GM18873 (cell line): ENCODE data around the gene PYY.

Source experiments
- ATAC-seq: cut with Tn5 transposase; IDR thresholded peaks from one replicate; pipeline ENCODE4 v1.9.1; 2021; ENCODE audit warnings: mild to moderate bottlenecking, moderate library complexity, moderate number of reproducible peaks; ENCODE audit not compliant: unreplicated experiment, low FRiP score

Gene PYY

DNA sequence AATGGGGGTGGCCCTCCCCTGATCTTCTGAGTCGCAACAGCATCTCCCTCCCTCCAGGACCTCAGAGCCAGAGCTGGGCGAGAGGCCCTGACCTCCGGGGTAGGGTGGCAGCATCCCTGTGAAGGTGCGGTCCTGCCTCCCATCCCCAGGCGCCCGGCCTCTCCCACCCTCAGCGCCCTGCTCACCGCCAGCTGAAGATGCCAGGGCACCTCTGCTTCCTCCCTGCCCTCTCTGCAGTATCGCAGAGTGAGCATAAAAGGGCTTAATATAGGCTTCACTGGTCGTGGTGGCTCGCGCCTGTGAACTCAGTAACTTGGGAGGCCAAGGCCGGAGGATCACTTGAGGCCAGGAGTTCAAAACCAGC is 35.7 kb downstream of the PYY start:
- ATAC-seq, result no peak

DNA sequence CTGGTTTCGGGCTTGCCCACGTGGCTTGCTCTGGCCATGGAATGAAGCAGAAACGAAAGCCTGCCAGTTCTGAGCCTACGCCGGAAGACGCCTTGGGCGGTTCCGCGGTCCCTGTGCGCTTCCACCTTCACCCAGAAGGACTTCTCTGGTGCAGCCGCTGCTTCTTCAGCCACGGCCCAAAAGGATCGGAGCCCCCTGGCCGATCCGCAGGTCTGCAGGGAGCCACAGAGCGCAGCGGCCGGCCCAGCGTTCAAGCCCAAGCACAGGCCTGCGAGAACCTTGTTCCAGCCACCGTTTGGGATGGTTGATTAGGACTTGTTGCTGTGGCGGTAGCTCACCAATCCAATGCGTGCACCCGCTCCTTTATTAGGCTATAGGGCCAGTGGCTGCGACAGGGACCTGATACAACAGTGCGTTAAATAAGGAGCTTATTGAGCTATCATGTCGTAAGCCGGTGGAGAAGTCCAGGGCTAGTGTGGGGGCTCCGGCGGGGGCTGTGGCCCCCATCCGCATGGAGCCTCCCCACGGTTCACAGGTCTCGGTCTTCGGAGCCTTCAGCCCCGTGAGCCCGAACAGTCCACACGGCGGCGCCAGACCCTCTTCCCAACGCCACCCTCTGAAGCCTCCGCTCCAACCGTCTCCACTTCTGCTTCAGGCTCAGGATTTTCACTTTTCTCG is 36.3 kb downstream of the PYY start:
- ATAC-seq, result no peak

- ATAC-seq, result no peak
These were observed 36.8 kb downstream of the PYY start for GRCh38 chr17:43917016-43917347.

GRCh38 chr17:43916385-43916784 is 37.4 kb downstream of the PYY start:
- no peak for ATAC-seq

DNA sequence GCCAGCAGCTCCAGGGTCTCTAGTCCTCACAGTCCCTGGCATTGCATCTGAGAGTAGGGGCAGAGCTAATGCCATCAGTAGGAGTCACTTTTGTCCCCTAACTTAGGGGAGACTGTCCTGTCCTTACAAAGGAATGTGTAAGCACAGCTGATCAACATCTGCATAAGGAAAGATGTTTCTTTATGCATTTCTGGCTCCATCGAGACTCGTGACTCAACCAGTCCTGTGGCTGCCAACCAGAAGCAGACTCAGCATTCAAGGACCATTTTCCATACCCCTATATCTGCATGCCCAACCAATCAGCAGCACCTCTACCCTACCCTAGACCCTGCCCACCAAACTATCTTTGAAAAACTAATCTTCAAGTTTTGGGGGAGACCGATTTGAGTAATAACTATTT is 38.2 kb downstream of the PYY start:
- ATAC-seq, result no peak

DNA sequence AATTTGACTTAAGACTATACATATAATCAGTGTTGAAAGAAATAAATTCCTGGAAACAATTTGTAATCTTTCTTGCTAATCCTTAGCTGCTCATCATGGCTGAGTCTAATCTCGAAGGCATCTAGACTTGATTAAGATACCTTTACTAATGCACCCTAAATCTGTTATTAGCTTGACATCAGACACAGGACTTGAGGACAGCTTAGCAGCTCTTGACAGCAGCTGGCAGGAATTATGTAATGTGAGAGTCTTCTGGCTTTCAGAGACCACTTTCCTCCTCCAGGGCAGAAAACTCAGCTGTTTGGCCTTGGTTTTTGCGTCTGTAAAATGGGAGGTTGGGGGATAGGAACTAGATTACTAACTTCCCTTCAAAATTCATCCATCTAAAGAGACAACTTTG is 39.3 kb downstream of the PYY start:
- ATAC-seq, result no peak

DNA sequence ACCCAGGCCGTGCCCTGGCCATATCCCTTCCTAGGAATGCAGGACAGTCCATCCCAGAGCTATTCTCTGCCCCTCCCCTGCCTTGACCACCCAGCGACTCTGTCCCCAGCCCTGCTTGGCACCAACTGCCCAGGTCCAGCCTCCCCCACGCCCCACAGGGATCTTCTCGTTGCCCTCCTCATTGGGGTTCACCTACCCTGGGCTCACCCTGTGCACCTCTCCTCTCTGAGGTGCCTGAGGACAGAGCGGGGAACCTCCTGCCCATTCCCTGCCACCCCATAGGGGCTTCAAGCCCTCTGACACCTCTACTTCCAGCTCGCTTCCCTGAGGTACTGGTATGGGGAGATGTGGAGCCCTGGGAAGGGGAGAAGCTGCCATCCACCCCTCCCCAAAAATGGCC is 40.2 kb downstream of the PYY start:
- no peak for ATAC-seq

DNA sequence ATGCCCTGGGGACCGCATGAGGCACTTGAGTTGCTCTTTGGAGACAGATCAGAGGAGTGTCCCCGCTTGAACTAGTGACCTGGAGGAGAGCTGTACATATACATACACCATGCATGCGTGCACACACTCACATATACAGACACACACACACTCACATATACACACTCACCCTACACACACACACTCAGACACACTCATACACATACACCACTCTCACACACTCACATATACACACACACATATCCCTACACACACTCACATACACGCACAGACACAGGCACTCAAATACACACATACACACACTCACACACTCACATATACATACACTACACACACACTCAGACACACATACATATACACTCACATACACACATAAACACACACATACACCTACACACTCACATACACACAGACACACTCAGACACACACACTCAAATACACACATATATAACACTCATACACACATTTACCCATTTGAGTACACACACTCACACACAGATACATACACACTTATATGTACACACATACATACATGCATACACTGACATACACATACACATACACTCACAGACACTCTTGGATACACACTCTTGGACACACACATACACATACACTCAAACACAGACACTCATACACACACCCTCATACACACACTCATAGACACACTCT is 41.0 kb downstream of the PYY start:
- ATAC-seq, result no peak

GRCh38 chr17:43911904-43912303 is 41.8 kb downstream of the PYY start:
- no peak for ATAC-seq

- ATAC-seq, result no peak
These were observed 44.1 kb downstream of the PYY start for GRCh38 chr17:43909537-43910231.

DNA sequence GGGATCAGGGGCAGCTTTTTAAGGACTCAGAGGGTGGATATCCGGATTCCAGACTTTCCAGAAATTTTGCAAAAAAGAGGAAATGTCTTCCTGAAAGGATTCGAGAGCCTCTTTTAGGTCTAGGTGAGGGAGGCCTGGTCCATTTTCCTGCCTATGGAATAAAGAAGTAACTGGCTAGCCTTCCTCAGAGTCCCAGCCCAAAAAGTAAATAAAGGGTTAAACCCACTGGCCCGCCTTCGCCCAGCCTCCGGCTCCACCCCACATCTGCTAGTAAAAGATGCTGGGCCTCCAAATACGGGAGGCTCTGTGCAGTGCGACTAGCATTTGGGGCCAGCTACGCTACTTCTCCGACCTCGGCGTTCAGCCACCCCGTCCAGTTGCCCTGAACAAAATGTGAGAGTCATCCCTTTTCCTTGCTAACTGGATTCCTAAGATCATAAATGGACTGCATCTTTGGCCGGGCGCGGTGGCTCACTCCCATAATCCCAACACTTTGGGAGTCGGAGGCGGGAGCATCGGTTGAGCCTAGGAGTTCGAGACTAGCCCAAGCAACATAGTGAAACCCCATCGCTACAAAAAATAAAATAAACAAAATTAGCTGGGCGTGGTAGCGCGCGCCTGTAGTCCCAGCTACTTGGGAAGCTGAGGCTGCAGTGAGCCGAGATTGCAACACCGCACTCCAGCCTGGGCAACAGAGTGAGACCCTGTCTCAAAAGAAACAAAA is 45.6 kb downstream of the PYY start:
- no peak for ATAC-seq

DNA sequence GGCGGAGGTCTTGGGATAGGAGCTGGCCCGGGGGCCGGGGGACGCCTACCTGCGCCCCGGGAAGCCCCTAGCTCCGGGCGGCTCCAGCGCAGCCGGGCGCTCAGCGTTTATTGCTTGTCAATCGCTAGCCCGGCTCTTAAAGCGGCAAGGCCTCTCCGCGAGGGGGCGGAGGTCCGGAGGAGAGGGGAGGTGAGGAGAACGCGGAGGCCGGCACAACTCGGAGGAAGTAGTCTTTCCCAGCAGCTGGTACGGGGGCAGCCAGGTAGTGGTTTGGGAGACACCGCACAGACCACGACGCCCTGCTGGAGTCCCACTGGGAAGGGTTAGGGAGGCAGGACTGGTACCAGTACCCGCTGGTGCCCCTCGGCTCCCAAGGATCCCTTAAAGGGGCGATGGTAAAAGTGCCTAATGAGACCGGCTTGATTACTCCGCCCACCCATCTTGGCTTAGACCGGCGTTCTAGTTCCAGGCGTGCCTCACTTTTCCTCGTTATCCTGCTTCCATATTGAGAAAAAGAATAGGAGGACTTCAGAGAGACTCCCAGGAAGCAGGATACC is 46.2 kb downstream of the PYY start, which contains the start of gene MPP2:
MPP2 (minus strand) TSS at position 112 of the 557 bp plus-strand sequence. CDS start 3,076 bp downstream, outside the sequence.
- ATAC-seq, result no peak

- ATAC-seq, result no peak
These were observed 46.8 kb downstream of the PYY start for GRCh38 chr17:43906951-43907424.

DNA sequence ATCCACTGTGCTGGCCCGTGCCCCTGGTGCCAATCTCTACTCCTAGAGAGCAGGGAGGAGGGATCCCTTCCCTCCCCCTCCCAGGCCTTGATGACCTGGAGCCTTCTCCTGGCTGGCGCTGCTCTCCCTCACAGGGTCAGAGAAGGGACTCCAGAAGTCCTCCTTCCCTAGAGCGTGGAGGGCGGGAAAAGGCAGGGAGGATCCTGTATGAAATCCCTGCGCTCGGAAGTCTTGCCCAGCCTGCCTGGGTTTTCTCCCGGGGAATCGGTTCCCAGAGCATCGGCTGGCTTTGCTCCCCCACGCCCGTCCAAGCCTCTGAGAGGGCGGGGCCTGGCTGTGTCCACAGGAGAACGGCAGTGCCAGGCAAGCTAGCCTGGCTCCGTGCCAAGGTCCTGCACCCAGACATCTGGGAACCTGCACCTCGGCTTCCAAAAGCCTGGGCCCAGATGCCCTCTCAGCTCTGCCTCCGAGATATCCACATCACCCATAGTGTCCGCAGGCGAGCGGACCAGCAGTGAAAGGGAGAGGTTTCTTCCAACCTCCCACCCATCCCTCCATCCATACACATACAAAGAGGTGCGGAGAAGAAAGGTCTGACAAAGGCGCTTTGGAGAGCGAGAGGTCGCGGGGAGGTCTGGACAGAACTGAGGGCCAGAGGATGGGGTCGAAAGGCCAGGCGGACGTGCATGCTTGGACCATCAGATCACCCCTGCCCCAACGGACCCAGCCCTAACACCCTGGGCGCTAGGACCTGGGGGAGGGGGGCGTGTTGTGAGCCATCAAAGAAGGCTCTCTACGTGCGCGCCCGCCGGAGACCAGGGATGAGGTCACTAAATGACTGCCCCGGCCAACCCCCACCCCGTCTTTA is 47.5 kb downstream of the PYY start:
- ATAC-seq, result no peak

DNA sequence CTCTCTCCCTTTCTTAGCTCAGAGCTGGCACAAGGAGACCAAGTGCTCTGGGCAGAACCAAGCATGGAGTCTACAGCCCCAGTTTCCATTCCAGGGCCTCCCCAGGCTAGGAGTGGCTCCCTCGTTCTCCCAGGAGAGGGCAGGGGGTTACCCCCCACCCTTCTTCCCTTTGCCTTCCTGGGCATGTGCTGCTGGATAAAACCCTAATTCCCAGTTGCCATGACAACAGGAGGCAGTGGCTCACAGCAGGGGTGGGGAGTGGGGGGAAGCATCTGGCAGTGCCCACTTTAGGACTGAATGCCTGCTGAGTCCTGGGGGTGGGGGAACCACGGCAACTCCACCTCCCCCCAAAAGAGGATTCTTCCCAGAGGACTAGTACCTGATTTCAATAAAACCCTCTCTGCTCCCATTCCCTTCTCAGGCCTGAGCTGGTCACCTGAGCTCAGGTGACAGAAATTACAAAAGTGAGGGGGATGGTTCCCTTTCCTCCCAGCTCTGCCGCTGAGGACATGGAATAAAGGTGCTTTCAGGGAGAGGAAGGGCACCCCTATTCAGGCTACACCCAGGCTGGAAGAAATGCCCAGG is 48.2 kb downstream of the PYY start:
- ATAC-seq, result no peak
